ENCODE measurements around the gene UNC13B.

Gene UNC13B

GRCh38 chr9:35280399-35280798, 118.6 kb downstream of the UNC13B start:
- DNase-seq = peak; percentile 48

GRCh38 chr9:35285731-35286130, 123.9 kb downstream of the UNC13B start:
- no peak for DNase-seq

- no peak for DNase-seq
These were observed 124.6 kb downstream of the UNC13B start for GRCh38 chr9:35286381-35286780.

GRCh38 chr9:35287987-35288632, 126.3 kb downstream of the UNC13B start:
- DNase-seq = no peak

- DNase-seq = no peak
These were observed 127.0 kb downstream of the UNC13B start for GRCh38 chr9:35288778-35289177.

GRCh38 chr9:35293376-35293964, 131.7 kb downstream of the UNC13B start:
- DNase-seq = no peak

GRCh38 chr9:35294066-35294465, 132.3 kb downstream of the UNC13B start:
- peak; percentile 37 for DNase-seq

GRCh38 chr9:35294556-35294955, 132.7 kb downstream of the UNC13B start:
- DNase-seq = no peak

- DNase-seq = no peak
These were observed 133.7 kb downstream of the UNC13B start for GRCh38 chr9:35295369-35296036.

GRCh38 chr9:35303567-35303966, 141.8 kb downstream of the UNC13B start:
- DNase-seq = no peak

- DNase-seq = no peak
These were observed 144.5 kb downstream of the UNC13B start for GRCh38 chr9:35306283-35306682.

- no peak for DNase-seq
These were observed 146.5 kb downstream of the UNC13B start for GRCh38 chr9:35308316-35308715.

- peak; percentile 92 for DNase-seq
These were observed 150.3 kb downstream of the UNC13B start for GRCh38 chr9:35311891-35312639.

- no peak for DNase-seq
These were observed 151.7 kb downstream of the UNC13B start for GRCh38 chr9:35313460-35313859.

- DNase-seq = no peak
These were observed 152.1 kb downstream of the UNC13B start for GRCh38 chr9:35313916-35314315.

GRCh38 chr9:35318741-35319140, 156.9 kb downstream of the UNC13B start:
- DNase-seq = peak; percentile 63

- no peak for DNase-seq
These were observed 160.5 kb downstream of the UNC13B start for GRCh38 chr9:35322075-35322885.

GRCh38 chr9:35324966-35325365, 163.2 kb downstream of the UNC13B start:
- DNase-seq = no peak

- DNase-seq = no peak
These were observed 171.7 kb downstream of the UNC13B start for GRCh38 chr9:35333551-35333950.

GRCh38 chr9:35335164-35335563, 173.4 kb downstream of the UNC13B start:
- DNase-seq = no peak

- DNase-seq = peak; percentile 53
These were observed 176.3 kb downstream of the UNC13B start for GRCh38 chr9:35338086-35338485.

- DNase-seq = no peak
These were observed 176.9 kb downstream of the UNC13B start for GRCh38 chr9:35338561-35339274.

Data from hematopoietic multipotent progenitor cell treated with erythropoietin and hydrocortisone succinate and interleukin-3 and kit ligand, for 6 days (in vitro differentiated cells).